HG02798 (cell line): Measurements from ENCODE around the gene MAMDC2.
"Not testable (repeated sequence)": the region's sequence is repeated elsewhere in the genome, so short reads cannot be mapped to it uniquely, and the experiment has no call there.

Source experiments
- ATAC-seq: cut with Tn5 transposase; IDR thresholded peaks from one replicate; pipeline ENCODE4 v1.9.1; 2021; ENCODE audit warnings: mild to moderate bottlenecking; ENCODE audit not compliant: unreplicated experiment, poor library complexity

MAMDC2 gene

DNA sequence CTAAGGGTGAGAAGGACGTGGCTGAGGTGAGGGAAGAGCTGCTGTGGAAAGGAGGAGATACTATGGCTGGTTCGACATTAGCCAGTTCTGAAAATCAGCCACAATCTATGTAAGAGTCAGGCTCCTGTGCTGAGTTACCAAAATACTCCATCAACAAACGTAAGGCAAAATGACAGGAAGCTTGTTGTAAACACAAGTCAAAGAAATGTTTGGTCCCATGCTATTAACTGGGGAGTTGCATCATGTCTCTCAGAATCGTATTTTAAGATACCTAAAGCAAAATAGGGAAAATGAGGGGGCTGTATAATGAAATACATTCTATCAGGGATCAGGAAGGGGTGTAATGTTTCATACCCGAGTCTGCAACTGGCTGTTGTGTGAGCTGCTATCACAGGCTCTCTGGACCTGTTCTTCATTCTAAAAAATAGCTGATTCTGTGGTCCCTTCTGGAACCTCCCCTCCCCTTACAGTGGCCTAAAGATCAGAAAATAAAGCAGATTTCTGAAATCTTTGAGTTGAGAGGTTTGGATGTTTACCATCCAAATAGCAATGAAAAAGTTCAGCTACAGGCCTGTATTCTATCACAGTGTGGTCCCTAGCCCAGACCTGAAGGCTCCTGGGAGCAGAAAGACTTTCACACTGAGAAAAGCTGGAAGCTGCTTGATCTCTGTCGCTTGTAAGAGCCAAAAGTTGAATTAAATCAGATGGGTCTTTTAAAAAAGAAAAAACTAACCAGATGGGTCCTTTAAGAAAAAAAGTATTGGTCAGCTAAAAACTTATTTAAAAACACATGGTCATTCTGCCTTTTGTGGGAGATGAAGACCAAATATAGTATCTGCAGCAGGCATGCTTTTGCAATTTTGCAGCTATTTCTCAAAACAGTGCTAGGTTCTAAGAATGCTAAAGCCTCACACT, 117.3 kb downstream of the MAMDC2 start:
- no peak for ATAC-seq

DNA sequence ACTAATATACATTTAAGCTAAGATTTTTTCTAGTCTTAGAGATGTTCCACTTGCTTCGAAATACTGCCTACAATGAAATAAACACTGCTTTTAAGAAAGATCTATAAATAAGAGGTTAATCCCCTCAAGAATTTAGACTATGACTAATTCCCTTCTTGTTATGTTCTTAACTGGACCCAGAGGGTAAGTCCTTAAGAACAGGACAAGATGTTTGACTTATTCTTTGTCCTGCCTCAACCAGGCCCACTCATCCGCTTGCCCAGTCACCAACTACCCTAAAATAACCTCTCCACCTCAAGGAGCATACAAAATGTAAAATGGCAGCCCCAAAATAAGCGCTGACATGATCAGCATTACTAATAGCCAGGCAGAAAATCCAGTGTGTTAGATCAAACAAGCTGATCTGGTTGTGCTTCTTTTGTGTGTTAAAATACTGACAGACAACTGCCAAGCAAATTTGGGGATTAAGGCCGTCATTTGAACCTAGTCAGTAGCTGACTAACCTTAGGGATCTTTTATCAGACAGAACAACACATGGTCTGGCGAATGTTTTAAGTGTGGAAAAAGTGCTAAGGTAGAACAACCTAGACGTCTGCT, 121.5 kb downstream of the MAMDC2 start:
- ATAC-seq, result no peak

DNA sequence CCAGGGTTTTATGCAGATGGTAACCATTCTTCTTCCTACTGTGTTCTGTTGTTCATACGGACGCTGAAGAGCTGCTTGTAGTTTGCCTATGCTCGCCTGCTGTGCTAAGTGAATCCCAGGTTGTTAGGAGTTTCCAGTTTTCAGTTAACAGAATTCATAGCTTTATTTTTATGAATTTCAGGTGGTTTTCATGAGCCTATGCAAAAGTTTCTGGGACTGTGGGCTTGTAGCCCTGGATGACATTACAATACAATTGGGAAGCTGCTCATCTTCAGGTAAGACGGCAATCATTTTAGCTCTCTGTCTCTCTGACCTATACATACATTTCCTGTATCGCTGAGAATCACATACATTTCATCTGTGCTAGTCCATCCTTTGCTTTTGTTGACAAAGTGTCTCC, 124.9 kb downstream of the MAMDC2 start:
- ATAC-seq, result no peak

DNA sequence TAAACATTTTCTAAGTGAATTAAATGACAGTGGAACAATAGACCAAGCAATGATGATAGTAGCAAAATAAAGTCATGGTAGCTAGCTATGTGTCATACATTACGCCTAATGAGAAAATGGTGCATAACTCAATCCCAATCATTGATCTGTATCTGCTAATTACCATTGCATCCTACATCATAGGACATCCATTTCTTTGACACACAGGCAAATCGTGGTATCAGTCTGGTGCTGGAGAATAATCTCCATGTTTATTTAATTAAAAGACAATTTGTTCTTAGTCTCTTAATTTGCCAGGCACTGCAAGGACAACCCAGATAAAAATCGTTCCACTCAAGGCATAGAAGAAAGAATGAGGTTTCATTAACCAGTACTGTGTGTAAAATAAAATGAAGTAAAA, 125.6 kb downstream of the MAMDC2 start:
- no peak for ATAC-seq

DNA sequence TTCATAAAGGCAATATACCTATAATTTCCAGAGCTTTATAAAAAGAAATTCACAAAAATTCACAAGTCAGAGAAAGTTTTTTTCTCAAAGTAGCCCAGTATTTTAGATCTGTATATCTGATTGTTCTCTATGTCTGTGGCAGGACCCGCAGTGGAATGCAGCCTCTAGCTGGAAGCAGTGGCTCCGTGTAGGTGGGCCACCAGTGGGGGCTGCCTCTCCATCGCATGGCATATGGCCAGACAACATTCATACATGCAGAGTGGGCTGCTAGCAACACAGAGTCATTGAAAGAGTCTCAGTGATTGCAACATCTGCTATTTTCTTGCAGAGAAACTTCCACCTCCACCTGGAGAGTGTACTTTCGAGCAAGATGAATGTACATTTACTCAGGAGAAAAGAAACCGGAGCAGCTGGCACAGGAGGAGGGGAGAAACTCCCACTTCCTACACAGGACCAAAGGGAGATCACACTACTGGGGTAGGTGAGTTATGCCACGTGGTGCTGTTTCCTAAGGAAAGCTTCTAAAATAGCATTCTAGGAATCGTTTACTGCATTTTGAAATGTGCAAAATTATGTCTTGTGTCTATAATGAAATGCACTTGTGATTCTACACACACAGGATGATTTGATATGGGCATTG, 126.6 kb downstream of the MAMDC2 start:
- ATAC-seq, result no peak

DNA sequence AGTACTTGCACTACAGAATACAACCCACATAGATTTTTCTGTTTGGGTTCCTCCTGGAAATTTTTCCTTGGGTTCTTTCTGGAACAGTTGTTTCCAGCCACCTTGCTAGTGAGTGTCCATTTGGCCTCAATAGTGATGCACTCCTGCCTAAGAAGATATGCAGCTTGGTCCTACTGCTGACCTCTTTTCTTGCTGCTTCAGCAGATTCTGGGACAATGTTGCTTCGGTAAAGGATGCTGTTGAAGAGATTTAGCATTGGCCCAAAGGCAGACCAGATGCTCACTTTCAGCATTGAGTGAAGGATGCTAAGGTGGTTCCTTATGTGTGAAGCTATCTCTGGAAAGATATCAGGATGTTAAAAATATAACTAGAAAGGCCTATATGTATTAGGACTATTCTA, 128.9 kb downstream of the MAMDC2 start:
- no peak for ATAC-seq

DNA sequence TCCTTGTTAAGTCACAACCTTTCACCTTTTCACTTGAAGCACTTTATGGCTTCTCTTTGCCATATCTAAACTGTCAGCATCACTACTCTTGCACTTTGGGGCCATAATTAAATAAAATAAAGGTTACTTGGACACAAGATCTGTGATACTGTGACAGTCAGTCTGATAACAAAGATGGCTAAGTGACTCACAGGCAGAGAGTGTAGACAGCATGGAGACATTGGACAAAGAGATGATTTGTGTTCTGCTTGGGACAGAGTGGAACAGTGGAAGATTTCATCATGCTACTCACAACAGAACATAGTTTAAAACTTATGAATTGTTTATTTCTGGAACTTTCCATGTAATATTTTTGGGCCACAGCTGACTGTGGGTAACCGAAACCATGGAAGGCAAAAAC, 133.5 kb downstream of the MAMDC2 start:
- no peak for ATAC-seq

DNA sequence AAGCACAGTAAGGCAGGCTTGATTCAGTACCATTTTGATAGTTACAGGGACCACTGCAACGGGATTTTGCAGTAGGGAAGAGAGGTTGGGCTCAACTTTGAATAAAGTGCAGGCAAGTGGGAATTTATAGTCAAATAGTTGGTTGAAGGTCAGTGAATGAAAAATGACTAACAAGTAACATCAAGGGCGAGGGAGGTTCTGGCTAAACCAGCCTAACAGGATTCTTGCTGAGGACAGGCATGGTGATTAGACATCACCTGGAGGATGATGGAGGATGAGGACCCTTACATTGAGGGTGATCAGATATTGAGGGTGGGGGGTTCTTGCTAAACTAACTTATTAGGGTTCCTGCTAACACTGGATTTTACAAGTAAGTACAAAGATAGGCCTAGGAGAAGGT, 149.1 kb downstream of the MAMDC2 start:
- no peak for ATAC-seq

DNA sequence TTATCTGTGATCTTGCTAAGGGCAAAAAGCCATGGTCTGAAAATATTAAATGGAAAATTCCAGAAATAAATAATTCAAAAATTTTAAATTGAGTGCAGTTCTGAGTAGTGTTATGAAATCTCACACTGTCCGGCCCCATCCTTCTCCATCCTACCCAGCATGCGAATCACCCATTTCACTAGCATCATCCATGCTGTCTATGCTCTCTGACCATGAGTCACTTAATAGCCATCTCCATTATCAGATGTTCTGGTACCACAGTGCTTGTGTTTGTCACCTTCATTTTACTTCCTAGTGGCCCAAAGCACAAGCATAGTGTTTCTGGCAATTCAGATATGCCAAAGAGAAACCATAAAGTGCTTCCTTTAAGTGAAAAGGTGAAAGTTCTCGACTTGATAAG, 151.8 kb downstream of the MAMDC2 start:
- no peak for ATAC-seq

DNA sequence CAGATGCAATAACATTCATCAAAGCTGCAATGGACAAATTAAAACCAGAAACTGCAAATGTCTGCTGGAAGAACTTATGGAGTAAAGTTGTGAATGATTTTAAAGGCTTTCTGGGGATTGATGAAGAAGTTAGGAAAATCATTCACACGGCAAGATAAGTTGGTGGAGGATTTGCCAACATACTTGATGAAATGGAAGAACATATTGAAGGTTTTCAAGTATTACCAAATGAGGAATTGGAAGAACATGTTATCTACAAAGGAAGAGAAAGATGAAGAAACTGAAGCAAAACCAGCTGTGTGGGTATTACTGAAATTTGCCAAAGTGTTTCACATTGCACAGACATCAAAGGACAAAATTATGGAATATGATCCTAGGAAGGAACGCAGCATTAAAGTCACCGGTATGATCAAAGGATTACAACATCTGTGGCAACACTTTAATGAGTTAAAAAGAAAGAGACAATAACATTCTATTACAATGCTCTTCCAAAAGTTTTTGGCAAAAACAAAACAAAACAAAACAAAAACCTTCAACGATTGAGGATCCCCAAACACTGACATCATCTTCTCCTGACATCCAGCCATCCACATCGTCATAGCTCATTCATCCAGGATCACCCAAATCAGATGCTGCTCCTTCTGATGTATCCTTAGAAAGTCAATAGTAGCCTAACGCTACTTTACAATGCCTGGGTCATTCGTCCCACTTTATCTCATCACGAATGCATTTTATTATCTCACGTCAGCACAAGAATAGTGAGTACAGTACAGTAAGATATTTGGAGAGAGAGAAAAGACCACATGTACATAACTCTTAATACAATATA, 153.8 kb downstream of the MAMDC2 start:
- no peak for ATAC-seq

DNA sequence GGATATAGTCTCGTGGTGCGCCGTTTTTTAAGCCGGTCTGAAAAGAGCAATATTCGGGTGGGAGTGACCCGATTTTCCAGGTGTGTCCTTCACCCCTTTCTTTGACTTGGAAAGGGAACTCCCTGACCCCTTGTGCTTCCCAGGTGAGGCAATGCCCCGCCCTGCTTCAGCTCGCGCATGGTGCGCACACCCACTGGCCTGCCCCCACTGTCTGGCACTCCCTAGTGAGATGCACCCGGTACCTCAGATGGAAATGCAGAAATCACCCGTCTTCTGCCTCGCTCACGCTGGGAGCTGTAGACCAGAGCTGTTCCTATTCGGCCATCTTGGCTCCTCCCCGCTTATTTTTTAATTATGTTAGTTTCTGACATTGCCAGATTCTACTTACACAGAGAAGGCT, 161.1 kb downstream of the MAMDC2 start:
- ATAC-seq, result not testable (repeated sequence)

DNA sequence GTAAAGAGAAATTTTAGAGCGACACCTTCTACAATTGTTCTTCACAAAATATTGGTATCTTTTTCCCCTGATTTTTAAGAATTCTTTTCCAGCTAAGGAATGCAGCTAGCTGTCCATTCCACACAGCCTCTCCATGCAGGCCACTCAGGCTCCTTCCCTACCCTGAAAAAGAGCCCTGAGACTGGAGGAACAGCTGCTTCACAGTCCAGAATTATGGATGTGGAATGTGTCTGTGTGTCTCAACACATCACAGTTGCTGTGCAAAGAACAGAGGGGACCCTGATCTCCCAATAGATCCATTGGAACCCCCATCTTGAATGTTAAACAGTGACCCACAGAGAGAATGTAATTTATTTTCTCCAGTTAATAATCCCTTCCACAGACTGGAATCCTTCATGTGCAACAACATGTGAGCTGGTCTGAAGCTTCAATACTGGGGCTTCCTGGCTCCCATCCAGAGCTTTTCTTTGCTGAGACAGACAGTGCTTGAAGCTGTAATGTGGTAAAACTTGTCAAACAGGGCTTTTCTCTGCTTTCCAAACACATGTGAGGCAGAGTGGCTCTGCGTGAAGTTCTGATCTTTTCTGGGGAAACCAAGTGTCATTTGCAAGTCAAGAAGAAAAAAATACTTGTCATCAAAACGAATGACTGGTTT, 161.8 kb downstream of the MAMDC2 start:
- ATAC-seq, result no peak

DNA sequence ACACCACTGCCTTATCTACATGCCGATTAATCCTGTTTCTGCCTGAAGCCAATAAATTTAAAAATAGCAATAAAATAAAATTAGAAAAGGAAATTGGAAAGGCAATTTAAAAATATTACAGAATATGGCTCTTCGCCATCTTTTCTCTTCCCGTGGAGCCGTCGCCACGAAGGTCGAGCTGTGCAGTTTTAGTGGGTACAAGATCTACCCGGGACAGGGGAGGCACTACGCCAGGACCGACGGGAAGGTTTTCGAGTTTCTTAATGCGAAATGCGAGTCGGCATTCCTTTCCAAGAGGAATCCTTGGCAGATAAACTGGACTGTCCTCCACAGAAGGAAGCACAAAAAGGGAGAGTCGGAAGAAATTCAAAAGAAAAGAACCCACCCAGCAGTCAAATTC, 173.4 kb downstream of the MAMDC2 start:
- ATAC-seq, result no peak

DNA sequence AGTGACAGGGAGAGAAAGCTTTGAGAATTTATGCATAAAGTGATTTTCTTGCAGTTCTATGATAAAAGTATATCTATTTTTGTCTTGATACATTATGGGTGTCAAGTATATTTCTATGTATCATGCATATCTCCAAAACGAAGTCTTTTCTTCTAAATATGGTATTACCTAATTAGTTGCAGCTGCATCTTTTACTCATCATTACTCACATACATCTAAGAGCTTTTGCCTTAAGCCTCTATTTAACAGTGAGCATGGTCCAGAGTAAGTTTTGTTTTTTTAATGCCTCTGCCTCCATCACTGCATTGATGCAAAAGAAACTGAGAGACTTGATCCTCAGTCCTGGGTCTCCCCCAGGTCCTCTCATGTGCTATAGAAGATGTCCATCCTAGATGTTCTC, 175.1 kb downstream of the MAMDC2 start:
- no peak for ATAC-seq

DNA sequence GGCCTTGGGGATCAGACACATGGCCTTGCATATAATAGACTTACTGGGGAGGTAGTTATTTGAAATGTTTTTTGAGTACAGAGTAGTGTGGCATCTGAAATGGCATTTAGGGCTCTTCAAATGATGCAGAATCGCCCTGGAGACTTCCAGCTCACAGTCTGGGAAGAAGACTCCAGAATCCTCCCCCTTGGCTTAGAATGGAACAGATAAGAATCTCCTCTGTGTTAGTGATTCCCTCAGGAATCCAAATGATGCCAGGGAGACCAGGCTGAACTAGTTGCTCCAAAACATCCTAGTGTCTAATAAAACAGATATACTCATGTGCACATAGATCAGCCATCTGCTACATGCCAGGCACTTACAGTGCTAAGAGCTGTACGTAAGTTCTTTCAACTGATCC, 176.6 kb downstream of the MAMDC2 start:
- no peak for ATAC-seq

DNA sequence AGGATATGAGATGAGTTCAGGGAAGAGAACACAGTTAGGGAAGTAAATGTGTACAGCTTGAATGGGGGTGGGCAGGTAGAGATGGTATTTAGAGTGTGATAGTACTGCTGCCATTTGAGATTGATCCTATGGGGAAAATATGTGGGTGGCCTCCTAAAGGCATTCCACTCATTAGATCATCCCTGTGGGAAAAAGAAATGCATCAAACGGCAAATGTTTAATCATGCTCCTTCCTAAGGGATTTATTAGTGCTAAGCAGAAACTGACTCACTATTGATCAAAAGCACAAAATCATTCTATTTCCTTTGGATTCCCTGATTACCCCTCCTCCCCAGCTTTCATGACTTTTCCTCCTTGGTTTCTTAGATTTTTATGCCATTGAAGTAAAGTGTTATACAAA, 178.7 kb downstream of the MAMDC2 start:
- no peak for ATAC-seq

DNA sequence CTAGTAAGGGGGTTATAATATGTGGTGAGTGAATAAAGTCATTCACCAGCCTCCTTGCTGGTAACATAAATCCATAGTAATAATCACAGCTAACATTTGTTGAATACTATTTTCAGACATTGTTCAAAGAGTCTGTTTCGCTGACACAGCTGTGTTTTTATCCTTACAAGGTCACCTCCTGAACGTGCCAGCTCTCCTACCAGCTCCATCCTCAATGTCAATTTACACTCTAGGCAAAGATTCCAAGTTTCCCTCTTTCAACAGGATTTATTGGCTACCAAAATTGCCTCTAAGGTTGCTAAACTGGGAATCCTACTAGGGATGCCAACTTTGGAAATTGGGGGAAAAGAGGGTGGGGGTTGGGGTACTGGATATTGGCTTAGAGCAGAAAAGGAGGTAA, 184.5 kb downstream of the MAMDC2 start:
- ATAC-seq, result no peak

DNA sequence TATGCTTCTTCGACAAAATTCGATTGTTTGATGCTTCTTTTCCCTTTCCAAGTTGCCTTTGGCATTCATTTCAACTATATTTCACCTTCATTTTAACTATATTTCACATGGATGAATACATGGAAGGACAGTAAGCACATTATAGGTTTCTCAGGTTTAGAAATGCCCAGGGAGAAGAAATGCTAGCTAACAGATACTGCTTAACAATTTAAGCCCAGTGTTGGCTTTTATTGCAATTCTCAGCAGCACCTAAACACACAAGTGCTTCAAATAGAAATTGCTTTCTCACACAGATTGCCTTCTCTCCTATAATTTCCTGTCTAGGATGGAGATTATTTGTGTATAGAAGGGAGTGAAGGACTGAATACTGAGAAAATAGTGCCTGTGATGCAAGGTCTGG, 185.0 kb downstream of the MAMDC2 start:
- no peak for ATAC-seq

DNA sequence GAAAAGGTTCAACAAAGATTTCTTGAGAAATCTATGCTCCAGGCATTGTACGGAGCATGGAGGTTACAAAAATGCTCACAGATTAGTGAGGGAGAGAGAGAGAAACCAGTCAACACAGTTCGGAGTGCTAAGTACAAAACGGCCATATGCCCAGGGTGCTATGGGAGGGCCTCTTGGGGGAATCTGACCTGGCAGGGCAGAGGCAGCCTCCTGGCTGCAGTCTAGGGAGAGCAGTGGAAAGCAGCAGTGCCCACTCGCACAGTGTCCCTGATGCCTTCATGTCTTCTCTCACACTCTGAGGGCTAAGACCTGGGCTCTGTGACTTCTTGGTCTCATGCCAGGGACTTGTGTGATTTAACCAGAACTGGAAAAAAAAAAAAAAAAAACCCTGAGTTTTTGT, 185.4 kb downstream of the MAMDC2 start:
- ATAC-seq, result no peak

DNA sequence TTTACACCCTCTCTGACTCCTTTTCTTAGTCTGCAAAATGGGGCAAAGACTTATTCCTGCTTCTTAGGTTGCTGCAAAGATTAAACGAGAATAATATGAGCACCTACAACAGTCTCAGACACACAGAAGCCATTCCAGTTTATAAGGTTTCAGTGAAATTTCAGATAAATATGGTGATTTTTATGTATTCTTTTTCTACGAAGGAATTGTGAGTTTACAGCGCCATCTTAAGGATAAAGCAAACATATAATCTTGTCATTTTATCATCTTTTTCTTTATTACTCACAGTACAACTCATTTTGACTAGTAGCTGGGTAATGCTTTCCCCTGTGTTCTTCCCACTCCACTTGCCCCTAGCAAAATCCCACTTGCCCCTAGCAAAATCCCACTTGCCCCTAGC, 185.9 kb downstream of the MAMDC2 start:
- ATAC-seq, result no peak
